Esophagus (tissue), 2 donors: Measurements from ENCODE around the gene CYTH2. TPM values are rescaled to one million over a fixed set of nuclear protein-coding genes. Genes with fewer than 3 reads are reported as not detected.
A peak's percentile ranks its signal among the peaks of the same experiment; 100 is the strongest.

ENCODE experiments used
- H3K27ac ChIP-seq, 2 donors: one replicate each; pipeline ENCODE4 v1.5.1; 2013; ENCODE audit warnings: low read depth in 2 of 2, mild to moderate bottlenecking in 2 of 2, inconsistent platforms in 1 of 2, low read length in 1 of 2, moderate library complexity in 1 of 2
- H3K27me3 ChIP-seq, 2 donors: one replicate each; pipeline ENCODE4 v1.6.1; 2013; ENCODE audit warnings: low read length in 2 of 2, control low read depth in 1 of 2, mild to moderate bottlenecking in 1 of 2; ENCODE audit not compliant: insufficient read depth in 2 of 2, control insufficient read depth in 1 of 2
- H3K36me3 ChIP-seq, 2 donors: one replicate each; pipeline ENCODE4 v1.6.1; 2013; ENCODE audit warnings: low read length in 1 of 2; ENCODE audit not compliant: control insufficient read depth in 2 of 2, insufficient read depth in 2 of 2
- H3K4me1 ChIP-seq, 2 donors: one replicate each; pipeline ENCODE4 v1.6.1; 2013; ENCODE audit warnings: low read length in 1 of 2; ENCODE audit not compliant: control insufficient read depth in 2 of 2, insufficient read depth in 2 of 2
- H3K4me3 ChIP-seq, 2 donors: one replicate each; pipeline ENCODE4 v1.5.1; 2013; ENCODE audit warnings: low read length in 2 of 2, mild to moderate bottlenecking in 2 of 2, low read depth in 1 of 2, moderate library complexity in 1 of 2
- H3K9me3 ChIP-seq, 2 donors: one replicate each; pipeline ENCODE4 v1.6.1; 2013; ENCODE audit warnings: mild to moderate bottlenecking in 2 of 2, low read depth in 1 of 2, low read length in 1 of 2, moderate library complexity in 1 of 2; ENCODE audit not compliant: control insufficient read depth in 2 of 2, insufficient read depth in 1 of 2
- WGBS, 2 donors: extraction: QIAGEN DNeasy Blood & Tissue Kit; methylation state at CpG; one replicate each; pipeline ENCODE4 v1.1.7; 2013; 5-methylcytosine and 5-hydroxymethylcytosine counted together
- polyA plus RNA-seq, 2 donors: library from polyadenylated mRNA; stranded (reverse); fragments of 200-250 nt; gene quantifications; one replicate each; pipeline ENCODE4 v1.2.3, GENCODE V29; 2013
- donor health status: healthy with polysubstance abuse.
- donor health status: Bipolar disorder and iron deficiency.

CYTH2 gene
- polyA plus RNA-seq, 2 donors = 52.2 to 59.3 TPM

- 23 to 25% methylated on average over 19 of the region's 19 CpGs for WGBS, 2 donors
- H3K9me3 ChIP-seq = no peaks in the 10 kb centered on the region
- H3K36me3 ChIP-seq = no peaks in the 10 kb centered on the region
- no peak overlapping the region for H3K27ac ChIP-seq
- no peak overlapping the region for H3K4me3 ChIP-seq
- peaks cover 0 to 21% of the 10 kb centered on the region in 2 donors for H3K4me1 ChIP-seq
- no peaks in the 10 kb centered on the region for H3K27me3 ChIP-seq
Observed at GRCh38 chr19:48489608-48490216, 20.5 kb downstream of the CYTH2 start.

GRCh38 chr19:48490981-48491792, 22.0 kb downstream of the CYTH2 start:
- WGBS, 2 donors = 9 to 16% methylated on average over 36 to 50 of the region's 50 CpGs
- Histone ChIP-seq H3K36me3 (no peaks in the 10 kb centered on the region), H3K4me1 (peaks cover 0 to 21% of the 10 kb centered on the region in 2 donors), H3K4me3 (no peak overlapping the region), H3K27me3 (no peaks in the 10 kb centered on the region), H3K9me3 (no peaks in the 10 kb centered on the region), H3K27ac (peak overlapping the region in 1 of 2 donors; percentile 15)

GRCh38 chr19:48491793-48492123, 22.6 kb downstream of the CYTH2 start:
- Histone ChIP-seq H3K4me1 (peaks cover 0 to 21% of the 10 kb centered on the region in 2 donors), H3K27me3 (no peaks in the 10 kb centered on the region), H3K9me3 (no peaks in the 10 kb centered on the region), H3K27ac (peak overlapping the region in 1 of 2 donors; percentile 15), H3K36me3 (no peaks in the 10 kb centered on the region), H3K4me3 (no peak overlapping the region)
- 42 to 49% methylated on average over 10 of the region's 10 CpGs for WGBS, 2 donors

- no peaks in the 10 kb centered on the region for H3K36me3 ChIP-seq
- H3K4me1 ChIP-seq = peaks cover 0 to 16% of the 10 kb centered on the region in 2 donors
- H3K9me3 ChIP-seq = no peaks in the 10 kb centered on the region
- H3K27ac ChIP-seq = peak overlapping the region; percentile 80 to 88
- H3K4me3 ChIP-seq = peak overlapping the region; percentile 70 to 74
- 2 to 3% methylated on average over 47 of the region's 47 CpGs for WGBS, 2 donors
- H3K27me3 ChIP-seq = no peaks in the 10 kb centered on the region
Observed at GRCh38 chr19:48492925-48493717, 24.0 kb downstream of the CYTH2 start.

GRCh38 chr19:48493718-48494401, 24.7 kb downstream of the CYTH2 start:
- Histone ChIP-seq H3K27me3 (peaks cover 0 to 2% of the 10 kb centered on the region in 2 donors), H3K36me3 (no peaks in the 10 kb centered on the region), H3K4me3 (peak overlapping the region; percentile 70 to 74), H3K4me1 (peaks cover 0 to 13% of the 10 kb centered on the region in 2 donors), H3K27ac (peak overlapping the region; percentile 80 to 88), H3K9me3 (no peaks in the 10 kb centered on the region)
- 4% methylated on average over 47 to 70 of the region's 70 CpGs for WGBS, 2 donors

GRCh38 chr19:48495396-48495795, 26.2 kb downstream of the CYTH2 start:
- WGBS, 2 donors = 61 to 73% methylated on average over 6 of the region's 6 CpGs
- no peak overlapping the region for H3K4me3 ChIP-seq
- H3K9me3 ChIP-seq = no peaks in the 10 kb centered on the region
- no peaks in the 10 kb centered on the region for H3K36me3 ChIP-seq
- H3K27me3 ChIP-seq = peaks cover 0 to 5% of the 10 kb centered on the region in 2 donors
- peaks cover 3 to 13% of the 10 kb centered on the region in 2 donors for H3K4me1 ChIP-seq
- H3K27ac ChIP-seq = peak overlapping the region in 1 of 2 donors; percentile 57

- Histone ChIP-seq H3K27ac (no peak overlapping the region), H3K36me3 (no peaks in the 10 kb centered on the region), H3K4me1 (peaks cover 3 to 12% of the 10 kb centered on the region in 2 donors), H3K9me3 (no peaks in the 10 kb centered on the region), H3K4me3 (no peak overlapping the region), H3K27me3 (peaks cover 0 to 5% of the 10 kb centered on the region in 2 donors)
- 51 to 59% methylated on average over 34 to 45 of the region's 45 CpGs for WGBS, 2 donors
Observed at GRCh38 chr19:48496959-48497727, 28.0 kb downstream of the CYTH2 start.

- Histone ChIP-seq H3K4me1 (peaks cover 3 to 18% of the 10 kb centered on the region in 2 donors), H3K27me3 (peaks cover 0 to 5% of the 10 kb centered on the region in 2 donors), H3K4me3 (no peak overlapping the region)
Observed at GRCh38 chr19:48497728-48498594, 28.8 kb downstream of the CYTH2 start.

More at GRCh38 chr19:48497728-48498594, 28.8 kb downstream of the CYTH2 start:
- Histone ChIP-seq H3K36me3 (no peaks in the 10 kb centered on the region), H3K27ac (no peak overlapping the region), H3K9me3 (no peaks in the 10 kb centered on the region)
- WGBS, 2 donors = 63 to 74% methylated on average over 46 of the region's 46 CpGs
